OCI-LY1 (cell line): ENCODE measurements around the gene FRMD5.

ENCODE experiments used
- EZH2 ChIP-seq: fragments of 200-600 bp; sonication (generic), shearing (Covaris generic); IDR thresholded peaks from 2 replicates; pipeline ENCODE4 v1.8.0; 2017; ENCODE audit warnings: borderline replicate concordance, mixed run types, mild to moderate bottlenecking, antibody characterized with exemption, low read length, moderate library complexity, mixed read lengths
- TF ChIP-seq, protein P1 (sequence below): fragments of 200-600 bp; sonication (generic), shearing (Covaris generic); IDR thresholded peaks from 2 replicates; pipeline ENCODE4 v1.5.1; 2017; ENCODE audit warnings: mild to moderate bottlenecking, antibody characterized with exemption, low read length, moderate library complexity, mixed read lengths

DNA sequence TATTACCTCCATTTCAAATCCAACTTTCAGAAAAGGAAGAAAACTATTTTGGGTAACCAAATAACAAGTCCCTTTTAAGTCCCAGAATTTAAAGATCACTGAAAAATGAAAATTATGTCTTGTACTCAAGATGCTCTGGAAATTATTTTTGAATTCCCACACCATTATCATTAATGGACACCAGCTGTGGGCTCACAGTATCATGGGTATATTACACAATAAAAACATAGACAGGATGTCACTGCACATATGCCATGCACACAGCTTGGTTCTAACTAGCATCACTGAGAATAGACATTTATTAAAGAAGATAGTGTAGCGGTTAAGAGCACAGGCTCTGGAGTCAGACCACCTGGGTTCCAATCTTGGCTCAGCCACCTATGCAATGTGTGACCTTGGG lies 130.4 kb downstream of the FRMD5 start:
- TF ChIP-seq, protein P1, sequence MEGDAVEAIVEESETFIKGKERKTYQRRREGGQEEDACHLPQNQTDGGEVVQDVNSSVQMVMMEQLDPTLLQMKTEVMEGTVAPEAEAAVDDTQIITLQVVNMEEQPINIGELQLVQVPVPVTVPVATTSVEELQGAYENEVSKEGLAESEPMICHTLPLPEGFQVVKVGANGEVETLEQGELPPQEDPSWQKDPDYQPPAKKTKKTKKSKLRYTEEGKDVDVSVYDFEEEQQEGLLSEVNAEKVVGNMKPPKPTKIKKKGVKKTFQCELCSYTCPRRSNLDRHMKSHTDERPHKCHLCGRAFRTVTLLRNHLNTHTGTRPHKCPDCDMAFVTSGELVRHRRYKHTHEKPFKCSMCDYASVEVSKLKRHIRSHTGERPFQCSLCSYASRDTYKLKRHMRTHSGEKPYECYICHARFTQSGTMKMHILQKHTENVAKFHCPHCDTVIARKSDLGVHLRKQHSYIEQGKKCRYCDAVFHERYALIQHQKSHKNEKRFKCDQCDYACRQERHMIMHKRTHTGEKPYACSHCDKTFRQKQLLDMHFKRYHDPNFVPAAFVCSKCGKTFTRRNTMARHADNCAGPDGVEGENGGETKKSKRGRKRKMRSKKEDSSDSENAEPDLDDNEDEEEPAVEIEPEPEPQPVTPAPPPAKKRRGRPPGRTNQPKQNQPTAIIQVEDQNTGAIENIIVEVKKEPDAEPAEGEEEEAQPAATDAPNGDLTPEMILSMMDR, result no peak
- no peak for TF ChIP-seq EZH2
